Nephron (organoid): Measurements from ENCODE around the gene ARSJ.
"Not testable (repeated sequence)": the region's sequence is repeated elsewhere in the genome, so short reads cannot be mapped to it uniquely, and the experiment has no call there.

Source experiments
- H3K27ac Mint-ChIP-seq, 3 experiments: 2 replicates each; pipeline ENCODE4 v1.8.0; 2020; ENCODE audit warnings: mixed read lengths in 3 of 3, mild to moderate bottlenecking in 2 of 3, moderate library complexity in 1 of 3
- H3K27me3 Mint-ChIP-seq: 2 replicates; pipeline ENCODE4 v1.8.0; 2021; ENCODE audit warnings: low read depth, mild to moderate bottlenecking, moderate library complexity, mixed read lengths
- H3K36me3 Mint-ChIP-seq: 2 replicates; pipeline ENCODE4 v1.8.0; 2020; ENCODE audit warnings: low read depth, mixed read lengths
- H3K4me1 Mint-ChIP-seq: 2 replicates; pipeline ENCODE4 v1.8.0; 2020; ENCODE audit warnings: mixed read lengths
- H3K4me3 Mint-ChIP-seq, 3 experiments: 2 replicates each; pipeline ENCODE4 v1.8.0; 2020; ENCODE audit warnings: mild to moderate bottlenecking in 3 of 3, mixed read lengths in 3 of 3, moderate library complexity in 2 of 3
- H3K9me3 Mint-ChIP-seq: 2 replicates; pipeline ENCODE4 v1.8.0; 2020; ENCODE audit warnings: mixed read lengths
- CTCF ChIP-seq, 3 experiments: fragments of 200-600 bp; sonication (generic); IDR thresholded peaks; one replicate each; pipeline ENCODE4 v1.5.0; 2021; ENCODE audit warnings: antibody characterized with exemption in 3 of 3; ENCODE audit not compliant: unreplicated experiment in 3 of 3

ARSJ gene

GRCh38 chr4:113941836-113942235 is 37.6 kb downstream of the ARSJ start:
- no peaks in the 10 kb centered on the region for H3K4me1 Mint-ChIP-seq
- H3K27ac Mint-ChIP-seq, result no peak overlapping the region
- no peak for TF ChIP-seq CTCF (IDR thresholded peaks at IDR 0.05; ENCODE audit: unreplicated experiment in 3 of 3)
- H3K27me3 Mint-ChIP-seq, result no peaks in the 10 kb centered on the region
- peaks cover 9% of the 10 kb centered on the region for H3K9me3 Mint-ChIP-seq
- H3K4me3 Mint-ChIP-seq, result no peak overlapping the region
- peaks cover 13% of the 10 kb centered on the region for H3K36me3 Mint-ChIP-seq

- not testable (repeated sequence) for H3K4me1 Mint-ChIP-seq, H3K4me3 Mint-ChIP-seq, H3K27ac Mint-ChIP-seq, H3K9me3 Mint-ChIP-seq, H3K27me3 Mint-ChIP-seq
- H3K36me3 Mint-ChIP-seq, result peaks cover 13% of the 10 kb centered on the region
Observed at GRCh38 chr4:113940103-113940502, 39.3 kb downstream of the ARSJ start.

GRCh38 chr4:113935190-113935589 is 44.3 kb downstream of the ARSJ start:
- Mint-ChIP-seq H3K36me3 (peaks cover 11% of the 10 kb centered on the region), H3K9me3 (peaks cover 18% of the 10 kb centered on the region), H3K4me1 (no peaks in the 10 kb centered on the region), H3K27ac (no peak overlapping the region), H3K27me3 (no peaks in the 10 kb centered on the region), H3K4me3 (no peak overlapping the region)
- TF ChIP-seq CTCF (IDR thresholded peaks at IDR 0.05; ENCODE audit: unreplicated experiment in 3 of 3), result no peak

- H3K36me3 Mint-ChIP-seq, H3K27ac Mint-ChIP-seq, H3K4me3 Mint-ChIP-seq, H3K9me3 Mint-ChIP-seq, H3K27me3 Mint-ChIP-seq: not testable (repeated sequence)
- peaks cover 23% of the 10 kb centered on the region for H3K4me1 Mint-ChIP-seq
Observed at GRCh38 chr4:113924706-113925105, 54.7 kb downstream of the ARSJ start.

- Mint-ChIP-seq H3K27ac (peak overlapping the region; percentile 77 to 89 (median 79)), H3K4me3 (no peak overlapping the region), H3K36me3 (peaks cover 3% of the 10 kb centered on the region), H3K4me1 (peaks cover 23% of the 10 kb centered on the region), H3K9me3 (no peaks in the 10 kb centered on the region), H3K27me3 (peaks cover 3% of the 10 kb centered on the region)
- no peak for TF ChIP-seq CTCF (IDR thresholded peaks at IDR 0.05; ENCODE audit: unreplicated experiment in 3 of 3)
Observed at GRCh38 chr4:113921089-113921794, 58.2 kb downstream of the ARSJ start.

- TF ChIP-seq CTCF (IDR thresholded peaks at IDR 0.05; ENCODE audit: unreplicated experiment in 3 of 3), result no peak
- peaks cover 23% of the 10 kb centered on the region for H3K4me1 Mint-ChIP-seq
- H3K36me3 Mint-ChIP-seq, result no peaks in the 10 kb centered on the region
- no peak overlapping the region for H3K4me3 Mint-ChIP-seq
- H3K27ac Mint-ChIP-seq, result peak overlapping the region; percentile 77 to 89 (median 79)
- peaks cover 3% of the 10 kb centered on the region for H3K27me3 Mint-ChIP-seq
- H3K9me3 Mint-ChIP-seq, result no peaks in the 10 kb centered on the region
Observed at GRCh38 chr4:113919611-113920010, 59.8 kb downstream of the ARSJ start.

- Mint-ChIP-seq H3K4me3 (no peak overlapping the region), H3K27ac (peak overlapping the region in 2 of 3 experiments; percentile 77 to 89), H3K36me3 (no peaks in the 10 kb centered on the region), H3K4me1 (peaks cover 23% of the 10 kb centered on the region), H3K9me3 (no peaks in the 10 kb centered on the region), H3K27me3 (peaks cover 3% of the 10 kb centered on the region)
- no peak for TF ChIP-seq CTCF (IDR thresholded peaks at IDR 0.05; ENCODE audit: unreplicated experiment in 3 of 3)
Observed at GRCh38 chr4:113919145-113919544, 60.3 kb downstream of the ARSJ start.
